IMR-90 (cell line): Measurements from ENCODE around the gene CD27. TPM values are rescaled to one million over a fixed set of nuclear protein-coding genes. Genes with fewer than 3 reads are reported as not detected.

Experiments
- ATAC-seq: fragments of 200-7000 bp; cut with Tn5 transposase; 2 replicates; pipeline ENCODE4 v1.9.1; 2020; ENCODE audit warnings: low read depth, mild to moderate bottlenecking, moderate library complexity
- BruUV-seq: library from RNA; stranded (reverse); fragments of 400-500 nt; replicated peaks from 2 replicates; lab custom pipeline; 2021; lab: Mats Ljungman, UMichigan
- CTCF ChIA-PET: fragments of 300-600 bp; formaldehyde crosslinking; extraction: SDS; loops from one replicate; lab custom pipeline; 2021; ENCODE audit warnings: antibody characterized with exemption; lab: Yijun Ruan, JAX
- POLR2A ChIA-PET: fragments of 300-600 bp; sonication (Branson Sonifier 250); formaldehyde crosslinking; loops from one replicate; lab custom pipeline; 2022; ENCODE audit warnings: antibody characterized with exemption; ENCODE audit not compliant: unreplicated experiment; lab: Charles Lee
- DNase-seq: peaks from one replicate; pipeline ENCODE4 v3.0.0; 2013
- H2AFZ ChIP-seq: replicated peaks from 2 replicates; pipeline ENCODE3; 2013; ENCODE audit warnings: low read length, mild to moderate bottlenecking; ENCODE audit not compliant: poor library complexity
- H2AK5ac ChIP-seq: 2 replicates; pipeline ENCODE4 v1.6.1; 2013; ENCODE audit warnings: low read depth, low read length, inconsistent platforms
- H2AK9ac ChIP-seq: replicated peaks from 2 replicates; pipeline ENCODE3; 2013; ENCODE audit warnings: mild to moderate bottlenecking, low read depth, low read length, moderate library complexity; ENCODE audit not compliant: poor library complexity
- H2BK120ac ChIP-seq: 2 replicates; pipeline ENCODE4 v1.6.1; 2013; ENCODE audit warnings: low read depth, low read length, inconsistent platforms
- H2BK15ac ChIP-seq: 3 replicates; pipeline ENCODE4 v1.6.1; 2013; ENCODE audit warnings: low read depth, low read length, inconsistent platforms
- H2BK20ac ChIP-seq: 2 replicates; pipeline ENCODE4 v1.6.1; 2013; ENCODE audit warnings: low read depth, mild to moderate bottlenecking, inconsistent platforms, low read length, moderate library complexity
- H2BK5ac ChIP-seq: 2 replicates; pipeline ENCODE4 v1.6.1; 2013; ENCODE audit warnings: mild to moderate bottlenecking, low read depth, low read length, inconsistent platforms; ENCODE audit not compliant: poor library complexity, severe bottlenecking
- H3K14ac ChIP-seq: replicated peaks from 2 replicates; pipeline ENCODE4 v1.6.1; 2013; ENCODE audit warnings: low read depth, low read length, inconsistent platforms
- H3K18ac ChIP-seq: 2 replicates; pipeline ENCODE4 v1.6.1; 2013; ENCODE audit warnings: low read depth, low read length, control low read depth
- H3K23ac ChIP-seq: 2 replicates; pipeline ENCODE4 v1.6.1; 2013; ENCODE audit warnings: low read depth, low read length, inconsistent platforms
- H3K27ac ChIP-seq: 2 replicates; pipeline ENCODE4 v1.5.1; 2013; ENCODE audit warnings: mild to moderate bottlenecking, control low read depth, low read length; ENCODE audit not compliant: insufficient read depth
- H3K27me3 ChIP-seq: 2 replicates; pipeline ENCODE4 v1.6.1; 2013; ENCODE audit warnings: low read length; ENCODE audit not compliant: control insufficient read depth, insufficient read depth
- H3K36me3 ChIP-seq: 2 replicates; pipeline ENCODE4 v1.6.1; 2013; ENCODE audit warnings: low read length, mixed read lengths; ENCODE audit not compliant: control insufficient read depth, insufficient read depth
- H3K4ac ChIP-seq: 2 replicates; pipeline ENCODE4 v1.6.1; 2013; ENCODE audit warnings: low read depth, low read length, inconsistent platforms
- H3K4me1 ChIP-seq: 2 replicates; pipeline ENCODE4 v1.6.1; 2013; ENCODE audit warnings: low read length, mixed read lengths; ENCODE audit not compliant: control insufficient read depth, insufficient read depth
- H3K4me2 ChIP-seq: 2 replicates; pipeline ENCODE4 v1.6.1; 2013; ENCODE audit warnings: low read depth, mild to moderate bottlenecking, control low read depth, low read length, moderate library complexity
- H3K4me3 ChIP-seq: 2 replicates; pipeline ENCODE4 v1.5.1; 2013; ENCODE audit warnings: low read depth, mild to moderate bottlenecking, control low read depth, low read length, moderate library complexity; ENCODE audit not compliant: insufficient read depth
- H3K56ac ChIP-seq: 2 replicates; pipeline ENCODE4 v1.6.1; 2013; ENCODE audit warnings: low read length, inconsistent platforms; ENCODE audit not compliant: insufficient read depth; ENCODE audit errors: extremely low read depth
- H3K79me1 ChIP-seq, 2 experiments: 2 replicates each; pipeline ENCODE4 v1.6.1; 2013; ENCODE audit warnings: low read length in 2 of 2, inconsistent platforms in 1 of 2, low read depth in 1 of 2
- H3K9ac ChIP-seq: 2 replicates; pipeline ENCODE4 v1.6.1; 2013; ENCODE audit warnings: low read depth, low read length, control low read depth
- H3K9me1 ChIP-seq: 2 replicates; pipeline ENCODE4 v1.6.1; 2013; ENCODE audit warnings: low read length, inconsistent platforms; ENCODE audit not compliant: insufficient read depth
- H3K9me3 ChIP-seq: 2 replicates; pipeline ENCODE4 v1.6.1; 2013; ENCODE audit warnings: low read length; ENCODE audit not compliant: control insufficient read depth, insufficient read depth
- H4K20me1 ChIP-seq: 2 replicates; pipeline ENCODE4 v1.6.1; 2013; ENCODE audit warnings: low read length, inconsistent platforms; ENCODE audit not compliant: insufficient read depth
- H4K5ac ChIP-seq: 2 replicates; pipeline ENCODE4 v1.6.1; 2013; ENCODE audit warnings: mild to moderate bottlenecking, low read depth, low read length, control low read depth
- H4K8ac ChIP-seq, 2 experiments: 2 replicates each; pipeline ENCODE4 v1.6.1; 2013; ENCODE audit warnings: low read depth in 2 of 2, low read length in 2 of 2, control low read depth in 1 of 2, inconsistent platforms in 1 of 2
- H4K91ac ChIP-seq: 2 replicates; pipeline ENCODE4 v1.6.1; 2013; ENCODE audit warnings: low read depth, low read length, inconsistent platforms; ENCODE audit not compliant: insufficient read depth
- BHLHE40 ChIP-seq: fragments of 150-350 bp; IDR thresholded peaks from 2 replicates; pipeline ENCODE4 v1.6.1; 2016; ENCODE audit warnings: mild to moderate bottlenecking, low read depth, low read length
- CEBPB ChIP-seq: IDR thresholded peaks from 2 replicates; pipeline ENCODE4 v1.6.1; 2012; ENCODE audit warnings: low read depth, low read length, improper control_type of control experiment
- CHD1 ChIP-seq: IDR thresholded peaks from 2 replicates; pipeline ENCODE4 v1.6.1; 2012; ENCODE audit warnings: low read depth, low read length, improper control_type of control experiment
- CTCF ChIP-seq: conservative IDR thresholded peaks from 2 replicates; pipeline ENCODE4 v1.5.1; 2012; ENCODE audit warnings: mild to moderate bottlenecking, low read depth, low read length, improper control_type of control experiment
- MAFK ChIP-seq: IDR thresholded peaks from 2 replicates; pipeline ENCODE4 v1.6.1; 2012; ENCODE audit warnings: low read depth, low read length, improper control_type of control experiment
- MAZ ChIP-seq: IDR thresholded peaks from 2 replicates; pipeline ENCODE4 v1.6.1; 2012; ENCODE audit warnings: low read depth, mild to moderate bottlenecking, low read length, improper control_type of control experiment, moderate library complexity, borderline replicate concordance
- POLR2A ChIP-seq: IDR thresholded peaks from 2 replicates; pipeline ENCODE4 v1.6.1; 2012; ENCODE audit warnings: mild to moderate bottlenecking, low read depth, low read length
- RCOR1 ChIP-seq: IDR thresholded peaks from 2 replicates; pipeline ENCODE4 v1.6.1; 2012; ENCODE audit warnings: mild to moderate bottlenecking, low read length, improper control_type of control experiment; ENCODE audit not compliant: insufficient replicate concordance
- RFX5 ChIP-seq: IDR thresholded peaks from 2 replicates; pipeline ENCODE4 v1.8.0; 2012; ENCODE audit warnings: low read depth, mild to moderate bottlenecking, low read length, moderate library complexity
- SMC3 ChIP-seq: fragments of 150-350 bp; IDR thresholded peaks from 2 replicates; pipeline ENCODE4 v1.6.1; 2016; ENCODE audit warnings: low read depth, mild to moderate bottlenecking, antibody characterized with exemption, low read length, moderate library complexity
- WGBS, 2 experiments: methylation state at CpG; one replicate each; pipeline versions ENCODE4 v1.1.5 to v1.1.7; 2013; ENCODE audit warnings: missing lambda C conversion rate in 2 of 2; ENCODE audit not compliant: insufficient read length in 1 of 2; ENCODE audit errors: extremely low coverage in 2 of 2; 5-methylcytosine and 5-hydroxymethylcytosine counted together
- dilution Hi-C: fragments of 300-500 bp; cut with HindIII; formaldehyde crosslinking; loops from one replicate; pipeline ENCODE4 v1.14.3; 2018; ENCODE audit warnings: low sequenced_read_pairs; ENCODE audit not compliant: unreplicated experiment
- in situ Hi-C: fragments of 300-500 bp; cut with MboI; formaldehyde crosslinking; loops from 3 replicates; pipeline ENCODE4 v1.14.3; 2019; ENCODE audit warnings: low sequenced_read_pairs, inconsistent platforms, mixed read lengths
- intact Hi-C: fragments of 100-400 bp; cut with micrococcal nuclease; formaldehyde crosslinking; loops from 2 replicates; pipeline ENCODE4 v1.10.0; 2022
- polyA plus RNA-seq, 3 experiments: library from polyadenylated mRNA; depleted of rRNA; stranded (reverse); fragments of >200 nt; gene quantifications; 2 replicates each; pipeline ENCODE4 v1.2.3, GENCODE V29; 2012; ENCODE audit warnings: low replicate concordance in 1 of 3
- total RNA-seq: library from RNA; depleted of rRNA; stranded (reverse); fragments of >200 nt; gene quantifications from 2 replicates; pipeline ENCODE4 v1.2.3, GENCODE V29; 2012

The CD27 gene
- total and polyA plus RNA-seq, 2 of the 4 experiments (the other 2 are of a cell fraction) = 0.07 TPM; not detected in 1

DNA sequence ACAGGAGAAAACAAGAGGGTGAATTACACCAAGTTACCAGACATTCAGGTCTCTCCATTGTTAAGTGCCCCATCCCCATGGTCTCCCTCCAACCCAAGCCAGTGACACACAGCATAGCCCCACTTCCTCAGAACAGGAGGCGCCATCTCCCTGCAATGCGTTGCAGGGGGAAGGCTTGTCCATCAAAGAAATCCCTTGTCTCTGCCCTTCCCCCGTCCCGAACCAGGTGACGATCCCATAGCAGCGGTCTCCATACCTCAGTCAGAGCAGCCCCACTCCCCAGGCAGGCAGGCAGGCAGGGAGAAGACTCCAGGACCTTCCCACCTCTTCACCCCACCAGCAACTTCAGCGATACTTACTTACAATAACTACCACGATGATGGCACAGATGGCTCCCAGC lies 19.8 kb downstream of the CD27 start:
- WGBS, 2 experiments = 95% methylated on average over 6 of the region's 8 CpGs; no CpG with 5 or more reads in 1 of the 2 experiments
- Histone ChIP-seq H3K36me3 (peaks cover 50% of the 10 kb centered on the region), H3K9me3 (no peaks in the 10 kb centered on the region), H3K4me2 (no peak overlapping the region), H3K4me1 (peaks cover 4% of the 10 kb centered on the region), H2AK9ac (no peak overlapping the region), H3K9me1 (peaks cover 8% of the 10 kb centered on the region; the same call in 1 of the 2 replicates), H2BK20ac (no peak overlapping the region), H2AFZ (no peak overlapping the region), H3K56ac (no peak overlapping the region), H2BK120ac (no peak overlapping the region), H3K23ac (no peak overlapping the region), H4K8ac (no peak overlapping the region), H3K4me3 (no peak overlapping the region), H3K18ac (no peak overlapping the region), H4K5ac (no peak overlapping the region), H3K79me1 (peaks cover 13 to 36% of the 10 kb centered on the region in 2 experiments), H2BK5ac (no peak overlapping the region), H3K14ac (no peak overlapping the region), H3K27ac (no peak overlapping the region), H3K27me3 (no peaks in the 10 kb centered on the region), H4K91ac (no peak overlapping the region), H3K9ac (no peak overlapping the region), H3K4ac (no peak overlapping the region), H2AK5ac (no peak overlapping the region; the same call in 1 of the 2 replicates), H2BK15ac (no peak overlapping the region), H4K20me1 (peaks cover 11% of the 10 kb centered on the region; the same call in 1 of the 2 replicates)
- TF ChIP-seq RCOR1 = no peak
- TF ChIP-seq RFX5 = no peak
- TF ChIP-seq MAZ = no peak
- TF ChIP-seq CEBPB = no peak
- no peak for TF ChIP-seq SMC3
- TF ChIP-seq CHD1 = no peak
- TF ChIP-seq POLR2A = no peak
- no peak for TF ChIP-seq CTCF
- TF ChIP-seq MAFK = no peak
- no peak for TF ChIP-seq BHLHE40
- DNase-seq (no peak), ATAC-seq (no peak)
- in situ Hi-C loops (loop anchor here (5.0 to 25.0 kb wide), 4 partner anchors 42 to 402 kb away; no protein-coding TSS in a partner anchor), dilution Hi-C loops (no loop called here), intact Hi-C loops (loop anchor here (2.0 kb wide), 1 partner anchor 34 kb away; no protein-coding TSS in a partner anchor)
- no TSS peak for BruUV-seq
- CTCF ChIA-PET = interaction anchor here (0.7 to 1.3 kb wide), 4 partner anchors 9 to 294 kb away, joined by 3 to 6 read pairs (median 4); partner anchors contain the start of gene TAPBPL
- POLR2A ChIA-PET = interaction anchor here (0.9 kb wide), 1 partner anchor 70 kb away, joined by 3 read pairs; the partner anchor contains the start of gene GAPDH
